Right forelimb (tissue), 1 donor: ENCODE data around the gene PRSS16.
"Not testable (repeated sequence)": the region's sequence is repeated elsewhere in the genome, so short reads cannot be mapped to it uniquely, and the experiment has no call there.

Experiments used
- DNase-seq: peaks from one replicate; pipeline ENCODE4 v3.0.0-alpha.2; 2018

The PRSS16 gene, protein sequence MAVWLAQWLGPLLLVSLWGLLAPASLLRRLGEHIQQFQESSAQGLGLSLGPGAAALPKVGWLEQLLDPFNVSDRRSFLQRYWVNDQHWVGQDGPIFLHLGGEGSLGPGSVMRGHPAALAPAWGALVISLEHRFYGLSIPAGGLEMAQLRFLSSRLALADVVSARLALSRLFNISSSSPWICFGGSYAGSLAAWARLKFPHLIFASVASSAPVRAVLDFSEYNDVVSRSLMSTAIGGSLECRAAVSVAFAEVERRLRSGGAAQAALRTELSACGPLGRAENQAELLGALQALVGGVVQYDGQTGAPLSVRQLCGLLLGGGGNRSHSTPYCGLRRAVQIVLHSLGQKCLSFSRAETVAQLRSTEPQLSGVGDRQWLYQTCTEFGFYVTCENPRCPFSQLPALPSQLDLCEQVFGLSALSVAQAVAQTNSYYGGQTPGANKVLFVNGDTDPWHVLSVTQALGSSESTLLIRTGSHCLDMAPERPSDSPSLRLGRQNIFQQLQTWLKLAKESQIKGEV

GRCh38 chr6:27247133-27247836 is at the start of gene PRSS16:
Gene PRSS16 (plus strand): TSS chr6:27247701. CDS start chr6:27247738, 37 bp downstream.
- DNase-seq: no peak

DNA sequence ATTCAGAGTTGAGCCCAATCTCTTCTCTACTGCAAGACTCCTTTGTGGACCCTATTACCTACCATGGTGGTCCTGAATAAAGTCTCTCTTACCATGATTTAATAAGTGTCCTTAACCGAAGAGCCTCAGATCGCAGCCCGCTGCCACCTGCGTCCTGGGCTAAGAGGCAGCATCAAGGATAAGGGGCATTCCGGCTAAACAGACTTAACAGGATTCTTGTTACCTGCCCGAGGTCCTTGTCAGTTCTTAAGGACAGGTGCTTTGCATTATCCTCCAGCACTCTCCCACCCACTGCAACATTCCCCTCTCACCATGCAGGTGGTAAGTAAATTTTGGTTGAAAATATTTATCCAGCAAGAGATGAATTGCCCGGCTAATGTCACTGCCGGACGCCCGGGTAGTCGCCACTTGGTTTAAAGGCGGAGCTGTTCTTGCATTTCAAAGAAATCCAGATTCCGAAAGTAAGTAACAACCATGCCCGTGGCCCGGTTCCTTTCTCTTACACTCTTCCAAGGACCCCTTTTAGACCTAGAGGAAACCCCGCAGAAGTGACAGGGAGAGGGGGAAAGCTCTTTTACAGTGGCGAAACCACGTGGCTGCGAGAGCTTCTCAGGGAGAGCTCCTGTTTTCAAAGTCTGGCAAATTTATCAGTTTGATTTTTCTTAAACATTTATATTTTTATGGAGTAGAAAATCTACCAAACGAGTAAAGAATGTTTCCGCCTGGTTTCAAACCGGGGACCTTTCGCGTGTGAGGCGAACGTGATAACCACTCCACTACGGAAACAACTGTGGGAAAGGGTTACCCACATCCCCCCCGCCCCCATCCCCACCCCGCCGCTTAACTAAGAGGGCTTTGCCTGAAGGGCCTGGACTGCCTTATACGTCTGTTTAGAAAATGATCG is 41.9 kb upstream of the PRSS16 start:
- DNase-seq: peak; percentile 46

- DNase-seq: no peak
Measured at GRCh38 chr6:27206806-27207205, 40.7 kb upstream of the PRSS16 start.

GRCh38 chr6:27208042-27208441 is 39.5 kb upstream of the PRSS16 start:
- no peak for DNase-seq

DNA sequence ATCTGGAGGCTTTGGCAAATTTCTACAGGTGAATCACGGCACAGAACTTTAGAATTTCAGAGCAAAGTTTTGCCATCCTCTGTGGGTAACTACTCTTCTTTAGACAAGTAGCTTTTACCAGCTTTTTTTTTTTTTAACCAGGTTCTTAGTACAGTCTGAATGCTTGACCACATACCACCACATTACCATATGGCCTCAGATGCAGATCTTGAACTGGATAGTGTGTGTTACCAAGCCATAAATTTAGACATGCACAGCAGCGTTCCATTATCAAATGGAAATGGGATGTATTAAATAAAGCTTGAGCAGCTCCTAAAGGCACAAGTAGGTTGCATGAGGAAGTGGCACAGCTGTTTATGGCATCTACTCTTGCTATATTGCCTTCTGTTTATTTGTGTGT is 38.3 kb upstream of the PRSS16 start:
- DNase-seq: no peak

DNA sequence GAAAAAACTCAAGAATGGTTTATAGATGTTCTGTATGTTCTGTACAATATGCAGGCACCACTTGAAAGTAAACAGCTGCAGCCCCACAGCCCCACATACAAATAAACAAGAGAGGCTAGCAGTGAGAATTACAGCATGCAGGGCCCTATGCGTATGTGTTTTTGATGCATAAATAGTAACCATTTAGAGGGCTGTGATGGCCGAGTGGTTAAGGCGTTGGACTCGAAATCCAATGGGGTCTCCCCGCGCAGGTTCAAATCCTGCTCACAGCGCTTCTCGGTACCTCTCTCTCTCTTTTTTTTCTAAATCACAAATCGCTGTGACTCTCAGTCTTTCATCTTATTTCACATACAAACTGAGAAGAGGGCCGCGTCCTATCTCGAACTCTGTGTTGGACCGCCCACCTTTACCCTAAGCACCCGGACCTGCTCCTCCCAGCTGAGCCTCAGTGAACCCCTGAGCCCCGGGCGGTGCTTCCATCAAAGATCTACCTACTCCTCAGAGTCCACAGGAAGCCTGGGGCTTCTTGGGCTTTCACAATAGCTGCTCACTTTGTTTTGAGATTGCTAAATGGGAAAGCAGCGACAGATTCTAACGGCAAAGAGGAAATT is 37.7 kb upstream of the PRSS16 start:
- no peak for DNase-seq

- not testable (repeated sequence) for DNase-seq
Measured at GRCh38 chr6:27213091-27213517, 34.4 kb upstream of the PRSS16 start.

- no peak for DNase-seq
Measured at GRCh38 chr6:27213544-27214125, 33.9 kb upstream of the PRSS16 start.

- no peak for DNase-seq
Measured at GRCh38 chr6:27214126-27214601, 33.3 kb upstream of the PRSS16 start.

DNA sequence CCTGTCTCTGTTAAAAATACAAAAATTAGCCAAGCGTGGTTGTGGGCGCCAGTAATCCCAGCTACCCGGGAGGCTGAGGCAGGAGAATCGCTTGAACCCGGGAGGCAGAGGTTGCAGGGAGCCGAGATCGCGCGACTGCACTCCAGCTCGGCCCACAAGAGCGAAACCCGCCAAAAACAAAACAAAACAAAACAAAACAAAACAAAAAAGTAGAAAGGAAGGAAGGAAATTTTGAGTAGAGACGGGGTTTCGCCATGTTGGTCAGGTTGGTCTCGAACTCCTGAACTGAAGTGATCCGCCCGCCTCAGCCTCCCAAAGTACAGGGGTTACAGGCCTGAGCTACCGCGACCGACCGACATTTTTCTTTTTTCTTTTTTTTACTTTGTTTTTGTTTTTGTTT is 30.6 kb upstream of the PRSS16 start:
- no peak for DNase-seq

DNA sequence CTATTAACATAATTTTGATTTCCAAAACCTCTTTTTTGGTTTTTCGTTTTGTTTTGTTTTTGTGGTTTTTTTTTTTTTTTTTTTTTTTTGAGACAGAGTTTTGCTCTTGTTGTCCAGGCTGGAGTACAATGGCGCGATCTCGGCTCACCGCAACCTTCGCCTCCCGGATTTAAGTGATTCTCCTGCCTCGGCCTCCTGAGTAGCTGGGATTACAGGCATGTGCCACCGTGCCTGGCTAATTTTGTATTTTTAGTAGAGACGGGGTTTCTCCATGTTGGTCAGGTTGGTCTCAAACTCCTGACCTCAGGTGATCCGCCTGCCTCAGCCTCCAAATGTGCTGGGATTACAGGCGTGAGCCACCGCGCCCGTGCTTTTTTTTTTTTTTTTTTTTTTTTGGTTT is 24.5 kb upstream of the PRSS16 start:
- DNase-seq: not testable (repeated sequence)

- DNase-seq: no peak
Measured at GRCh38 chr6:27224729-27225128, 22.8 kb upstream of the PRSS16 start.

- DNase-seq: no peak
Measured at GRCh38 chr6:27228963-27229477, 18.5 kb upstream of the PRSS16 start.

- DNase-seq: no peak
Measured at GRCh38 chr6:27230758-27231111, 16.8 kb upstream of the PRSS16 start.

- DNase-seq: no peak
Measured at GRCh38 chr6:27234576-27234975, 12.9 kb upstream of the PRSS16 start.

DNA sequence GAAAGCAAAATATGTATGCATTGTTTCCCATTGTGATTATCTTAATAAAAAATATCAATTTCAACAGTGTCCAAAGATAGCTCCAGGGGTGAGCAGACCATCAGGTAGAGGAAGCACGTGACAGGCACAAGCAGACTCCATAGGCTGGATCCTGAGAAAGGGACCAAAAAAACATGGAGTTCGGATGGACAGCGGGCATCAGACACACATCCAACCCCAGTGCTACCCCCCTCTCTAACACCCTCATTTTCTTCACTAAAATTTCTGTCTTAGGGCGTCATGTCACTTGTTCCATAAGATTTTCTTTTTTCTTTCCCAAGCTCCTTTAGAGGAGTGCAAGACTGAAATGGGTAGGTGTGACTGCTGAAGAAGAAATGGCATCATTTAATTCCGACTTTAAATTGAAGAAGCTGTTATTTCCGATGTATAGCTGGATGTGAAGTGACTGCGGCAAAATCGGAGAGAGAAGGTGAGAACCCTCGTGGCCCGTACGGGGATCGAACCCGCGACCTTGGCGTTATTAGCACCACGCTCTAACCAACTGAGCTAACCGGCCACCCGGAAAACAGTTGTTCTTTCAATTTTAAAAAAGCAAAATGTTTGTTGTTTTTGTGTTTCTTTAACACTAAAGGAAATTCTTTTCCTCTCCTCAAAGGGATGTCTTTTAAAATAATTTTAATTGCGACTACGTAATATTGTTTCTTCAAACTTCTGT is 10.3 kb upstream of the PRSS16 start:
- no peak for DNase-seq

DNA sequence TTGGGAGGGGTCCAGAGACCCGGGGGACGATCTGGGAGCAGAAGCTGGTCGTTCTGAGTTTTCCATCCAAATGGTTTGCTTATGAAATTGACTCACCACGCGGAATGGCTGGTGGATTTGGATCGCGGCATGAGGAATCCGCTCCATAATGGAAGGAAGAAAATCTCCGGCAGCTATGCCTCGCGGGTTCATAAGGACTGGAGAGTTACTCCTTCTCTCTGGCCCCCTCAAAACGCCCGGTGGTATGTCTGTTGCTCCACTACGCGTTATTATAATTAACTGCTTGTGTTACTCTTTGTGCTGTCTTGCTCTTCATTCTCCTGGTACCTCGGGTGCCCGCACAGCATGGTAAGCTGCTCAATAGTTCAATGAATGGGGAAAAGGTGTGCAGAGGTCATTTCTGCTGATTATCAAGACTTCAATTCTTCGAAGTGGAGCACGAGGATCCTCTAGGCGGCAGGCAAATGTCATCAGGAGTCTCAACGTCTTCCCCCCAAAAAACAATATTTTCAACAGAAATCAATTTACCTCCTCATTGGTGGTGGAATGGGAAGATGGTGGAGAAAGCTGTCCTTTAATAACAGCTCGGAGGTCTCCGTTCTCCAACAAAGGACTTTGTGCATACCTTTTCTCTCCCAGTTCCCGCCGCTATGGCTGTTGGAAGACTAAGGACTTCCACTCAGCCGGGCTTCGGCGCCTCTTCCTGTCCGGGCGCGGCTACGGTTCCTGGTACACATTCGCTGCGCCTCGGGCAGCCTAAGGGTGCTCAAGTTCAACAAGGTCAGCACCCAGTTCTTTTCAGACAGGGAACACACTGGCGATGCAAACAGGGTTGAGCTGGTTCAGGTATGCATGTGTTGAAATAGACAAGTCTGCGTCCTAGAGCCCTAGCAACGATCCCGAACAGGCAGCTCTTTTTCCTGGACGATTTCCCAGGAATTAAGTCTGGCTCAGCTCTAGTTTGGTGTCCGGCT is 9.2 kb upstream of the PRSS16 start:
- DNase-seq: no peak

GRCh38 chr6:27239258-27239657 is 8.2 kb upstream of the PRSS16 start:
- no peak for DNase-seq

- no peak for DNase-seq
Measured at GRCh38 chr6:27241443-27241842, 6.1 kb upstream of the PRSS16 start.
